Lower leg skin (tissue), 4 donors: Measurements from ENCODE around the gene RPTOR. TPM values are rescaled to one million over a fixed set of nuclear protein-coding genes. Genes with fewer than 3 reads are reported as not detected.

Experiments used
- DNase-seq, 2 donors: peaks; one replicate each; pipeline ENCODE4 v3.0.0-alpha.2; 2019; ENCODE audit warnings: low spot score in 2 of 2
- H3K4me3 ChIP-seq: fragments of 200-600 bp; sonication (generic); 2 replicates; pipeline ENCODE4 v1.5.1; 2017; ENCODE audit warnings: mild to moderate bottlenecking, low read depth; ENCODE audit not compliant: poor library complexity, severe bottlenecking
- CTCF ChIP-seq, 3 donors: fragments of 450-650 bp; IDR thresholded peaks; one replicate each; pipeline ENCODE4 v1.5.1; 2016; ENCODE audit warnings: antibody characterized with exemption in 3 of 3, mild to moderate bottlenecking in 3 of 3, moderate library complexity in 2 of 3
- POLR2A ChIP-seq, 2 donors: fragments of 450-650 bp; IDR thresholded peaks; one replicate each; pipeline ENCODE4 v1.6.1; 2016 to 2017; ENCODE audit warnings: antibody characterized with exemption in 2 of 2, mild to moderate bottlenecking in 1 of 2, moderate library complexity in 1 of 2
- WGBS, 2 donors: methylation state at CpG; one replicate each; pipeline ENCODE4 v1.1.5; 2018; 5-methylcytosine and 5-hydroxymethylcytosine counted together
- intact Hi-C: fragments of 100-400 bp; cut with DNase I; formaldehyde crosslinking; loops from one replicate; pipeline ENCODE4 v1.15.0; 2023; ENCODE audit warnings: low total_unique reads
- total RNA-seq, 4 donors: library from RNA; depleted of rRNA; stranded (reverse); fragments of >200 nt; gene quantifications; one replicate each; pipeline ENCODE4 v1.1.0, GENCODE V29; 2016

Gene RPTOR
- total RNA-seq, 4 donors from 2014 or later: 30.7 to 68.2 (median 39.8) TPM

GRCh38 chr17:80676564-80676963, 131.9 kb downstream of the RPTOR start:
- 89 to 90% methylated on average over 9 of the region's 9 CpGs for WGBS, 2 donors
- no peak for TF ChIP-seq POLR2A (IDR thresholded peaks at IDR 0.05)
- TF ChIP-seq CTCF (IDR thresholded peaks at IDR 0.05): no peak
- DNase-seq: no peak
- intact Hi-C loops: no loop called here
- H3K4me3 ChIP-seq: no peak overlapping the region

- TF ChIP-seq POLR2A (IDR thresholded peaks at IDR 0.05) (no peak), CTCF (IDR thresholded peaks at IDR 0.05) (no peak)
- DNase-seq: no peak
- intact Hi-C loops: no loop called here
- H3K4me3 ChIP-seq: no peak overlapping the region
- WGBS, 2 donors: 87% methylated on average over 3 of the region's 3 CpGs
Measured at GRCh38 chr17:80677214-80677756, 132.6 kb downstream of the RPTOR start.

GRCh38 chr17:80679816-80680215, 135.2 kb downstream of the RPTOR start:
- no peak overlapping the region for H3K4me3 ChIP-seq
- intact Hi-C loops: no loop called here
- DNase-seq: no peak
- 87% methylated on average over 3 of the region's 3 CpGs for WGBS, 2 donors
- TF ChIP-seq CTCF (IDR thresholded peaks at IDR 0.05) (no peak), POLR2A (IDR thresholded peaks at IDR 0.05) (no peak)

- TF ChIP-seq CTCF (IDR thresholded peaks at IDR 0.05) (no peak), POLR2A (IDR thresholded peaks at IDR 0.05) (no peak)
- intact Hi-C loops: no loop called here
- no peak for DNase-seq
- H3K4me3 ChIP-seq: no peak overlapping the region
- 97% methylated on average over 18 of the region's 18 CpGs for WGBS, 2 donors
Measured at GRCh38 chr17:80681215-80681614, 136.6 kb downstream of the RPTOR start.

GRCh38 chr17:80682372-80682771, 137.7 kb downstream of the RPTOR start:
- DNase-seq: no peak
- no peak overlapping the region for H3K4me3 ChIP-seq
- TF ChIP-seq CTCF (IDR thresholded peaks at IDR 0.05) (no peak), POLR2A (IDR thresholded peaks at IDR 0.05) (no peak)
- intact Hi-C loops: no loop called here
- WGBS, 2 donors: 63 to 65% methylated on average over 6 of the region's 6 CpGs

GRCh38 chr17:80683625-80684104, 139.0 kb downstream of the RPTOR start:
- TF ChIP-seq POLR2A (IDR thresholded peaks at IDR 0.05): no peak
- TF ChIP-seq CTCF (IDR thresholded peaks at IDR 0.05): no peak
- 68 to 76% methylated on average over 10 of the region's 10 CpGs for WGBS, 2 donors
- intact Hi-C loops: no loop called here
- no peak for DNase-seq
- H3K4me3 ChIP-seq: no peak overlapping the region
